Tibial nerve (tissue), 3 donors: Measurements from ENCODE around the gene LEP.

Experiments
- POLR2A ChIP-seq, 2 donors: fragments of 450-650 bp; IDR thresholded peaks; one replicate each; pipeline ENCODE4 v1.6.1; 2017; ENCODE audit warnings: antibody characterized with exemption in 2 of 2, mild to moderate bottlenecking in 2 of 2, moderate library complexity in 2 of 2
- TF ChIP-seq, protein P1 (sequence below), 5 experiments: fragments of 200-600 bp in 3 of 5; fragments of 450-650 bp in 2 of 5; sonication (generic) in 3 of 5; IDR thresholded peaks; one replicate each; pipeline ENCODE4 v1.5.1; 2016 to 2019; ENCODE audit warnings: antibody characterized with exemption in 5 of 5, mild to moderate bottlenecking in 3 of 5, moderate library complexity in 2 of 5

DNA sequence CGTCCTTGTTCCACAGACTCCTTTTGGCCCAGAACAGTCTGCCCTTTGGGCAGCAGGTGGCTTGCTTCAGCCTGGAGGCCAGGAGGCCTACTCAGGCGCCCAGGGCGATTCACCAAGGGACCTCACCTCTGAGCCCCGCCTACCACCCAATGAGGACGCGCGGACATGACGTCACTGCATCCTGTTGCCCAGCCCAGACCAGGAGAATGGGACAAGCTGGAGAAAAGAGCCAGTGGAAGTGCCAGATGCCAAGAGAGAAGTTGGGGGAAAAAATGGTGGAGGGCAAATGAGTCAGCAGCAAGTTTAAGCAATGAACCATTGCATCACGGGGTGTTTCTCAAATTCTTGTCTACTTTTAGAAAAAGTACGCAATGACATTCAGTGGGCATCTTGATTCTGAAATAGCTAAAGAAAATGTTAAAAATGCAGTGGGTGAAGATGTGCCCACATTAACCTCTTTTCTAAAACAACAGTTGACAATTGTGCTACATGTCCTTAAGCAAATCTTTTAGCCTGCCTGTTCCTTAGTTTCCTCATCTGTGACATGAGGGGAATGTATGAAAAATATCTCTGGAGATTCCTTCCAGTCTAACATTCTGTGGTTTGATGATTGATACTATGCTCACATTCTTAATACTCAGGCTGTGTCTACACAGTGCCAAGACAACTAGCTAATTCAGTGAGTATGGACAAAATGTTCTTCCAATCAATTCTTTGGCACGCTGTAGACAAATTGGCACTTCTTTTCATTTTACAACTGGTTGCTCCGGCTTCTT, 23.9 kb upstream of the LEP start:
- no peak for TF ChIP-seq POLR2A (IDR thresholded peaks at IDR 0.05)
- TF ChIP-seq, protein P1, sequence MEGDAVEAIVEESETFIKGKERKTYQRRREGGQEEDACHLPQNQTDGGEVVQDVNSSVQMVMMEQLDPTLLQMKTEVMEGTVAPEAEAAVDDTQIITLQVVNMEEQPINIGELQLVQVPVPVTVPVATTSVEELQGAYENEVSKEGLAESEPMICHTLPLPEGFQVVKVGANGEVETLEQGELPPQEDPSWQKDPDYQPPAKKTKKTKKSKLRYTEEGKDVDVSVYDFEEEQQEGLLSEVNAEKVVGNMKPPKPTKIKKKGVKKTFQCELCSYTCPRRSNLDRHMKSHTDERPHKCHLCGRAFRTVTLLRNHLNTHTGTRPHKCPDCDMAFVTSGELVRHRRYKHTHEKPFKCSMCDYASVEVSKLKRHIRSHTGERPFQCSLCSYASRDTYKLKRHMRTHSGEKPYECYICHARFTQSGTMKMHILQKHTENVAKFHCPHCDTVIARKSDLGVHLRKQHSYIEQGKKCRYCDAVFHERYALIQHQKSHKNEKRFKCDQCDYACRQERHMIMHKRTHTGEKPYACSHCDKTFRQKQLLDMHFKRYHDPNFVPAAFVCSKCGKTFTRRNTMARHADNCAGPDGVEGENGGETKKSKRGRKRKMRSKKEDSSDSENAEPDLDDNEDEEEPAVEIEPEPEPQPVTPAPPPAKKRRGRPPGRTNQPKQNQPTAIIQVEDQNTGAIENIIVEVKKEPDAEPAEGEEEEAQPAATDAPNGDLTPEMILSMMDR (IDR thresholded peaks at IDR 0.05), result no peak
